Activated CD8-positive, alpha-beta T cell treated with anti-CD3 and anti-CD28 coated beads for 36 hours (primary cell): Measurements from ENCODE around the gene TARS3. TPM values are rescaled to one million over a fixed set of nuclear protein-coding genes. Genes with fewer than 3 reads are reported as not detected.

ENCODE experiments used
- ATAC-seq: fragments of 200-7000 bp; cut with Tn5 transposase; one replicate; pipeline ENCODE4 v1.10.0; 2021; ENCODE audit warnings: mild to moderate bottlenecking, moderate library complexity
- CTCF ChIA-PET: fragments of 350-600 bp; sonication (Branson Sonifier 250); formaldehyde crosslinking; loops from one replicate; lab custom pipeline; 2021; ENCODE audit warnings: antibody characterized with exemption; lab: Charles Lee
- POLR2A ChIA-PET: fragments of 350-600 bp; sonication (Branson Sonifier 250); formaldehyde crosslinking; loops from one replicate; lab custom pipeline; 2021; ENCODE audit warnings: antibody characterized with exemption; lab: Charles Lee
- DNase-seq: peaks from one replicate; pipeline ENCODE4 v3.0.0-alpha.2; 2020
- H3K27ac Mint-ChIP-seq: one replicate; pipeline ENCODE4 v1.8.0; 2021; ENCODE audit warnings: mild to moderate bottlenecking, mixed read lengths
- H3K27me3 Mint-ChIP-seq: one replicate; pipeline ENCODE4 v1.8.0; 2021; ENCODE audit warnings: mixed read lengths
- H3K36me3 Mint-ChIP-seq: one replicate; pipeline ENCODE4 v1.8.0; 2021; ENCODE audit warnings: low read depth, mixed read lengths
- H3K4me1 Mint-ChIP-seq: one replicate; pipeline ENCODE4 v1.8.0; 2021; ENCODE audit warnings: low read depth, mixed read lengths
- H3K4me3 Mint-ChIP-seq: one replicate; pipeline ENCODE4 v1.8.0; 2021; ENCODE audit warnings: mild to moderate bottlenecking, moderate library complexity, mixed read lengths
- H3K9me3 Mint-ChIP-seq: one replicate; pipeline ENCODE4 v1.8.0; 2021; ENCODE audit warnings: mixed read lengths
- intact Hi-C: fragments of 100-400 bp; cut with micrococcal nuclease; formaldehyde crosslinking; loops from one replicate; pipeline ENCODE4 v1.10.0; 2022
- total RNA-seq, 2 experiments: library from RNA; stranded (reverse); gene quantifications; one replicate each; pipeline ENCODE4 v1.2.3, GENCODE V29; 2021
- TF ChIP-seq, protein P1 (sequence below): fragments of 200-600 bp; IDR thresholded peaks from one replicate; pipeline ENCODE4 v1.8.0; 2022; ENCODE audit warnings: antibody characterized with exemption, mild to moderate bottlenecking

The TARS3 gene
- total RNA-seq, 2 experiments from 2014 or later: 7.2 to 8.3 TPM

DNA sequence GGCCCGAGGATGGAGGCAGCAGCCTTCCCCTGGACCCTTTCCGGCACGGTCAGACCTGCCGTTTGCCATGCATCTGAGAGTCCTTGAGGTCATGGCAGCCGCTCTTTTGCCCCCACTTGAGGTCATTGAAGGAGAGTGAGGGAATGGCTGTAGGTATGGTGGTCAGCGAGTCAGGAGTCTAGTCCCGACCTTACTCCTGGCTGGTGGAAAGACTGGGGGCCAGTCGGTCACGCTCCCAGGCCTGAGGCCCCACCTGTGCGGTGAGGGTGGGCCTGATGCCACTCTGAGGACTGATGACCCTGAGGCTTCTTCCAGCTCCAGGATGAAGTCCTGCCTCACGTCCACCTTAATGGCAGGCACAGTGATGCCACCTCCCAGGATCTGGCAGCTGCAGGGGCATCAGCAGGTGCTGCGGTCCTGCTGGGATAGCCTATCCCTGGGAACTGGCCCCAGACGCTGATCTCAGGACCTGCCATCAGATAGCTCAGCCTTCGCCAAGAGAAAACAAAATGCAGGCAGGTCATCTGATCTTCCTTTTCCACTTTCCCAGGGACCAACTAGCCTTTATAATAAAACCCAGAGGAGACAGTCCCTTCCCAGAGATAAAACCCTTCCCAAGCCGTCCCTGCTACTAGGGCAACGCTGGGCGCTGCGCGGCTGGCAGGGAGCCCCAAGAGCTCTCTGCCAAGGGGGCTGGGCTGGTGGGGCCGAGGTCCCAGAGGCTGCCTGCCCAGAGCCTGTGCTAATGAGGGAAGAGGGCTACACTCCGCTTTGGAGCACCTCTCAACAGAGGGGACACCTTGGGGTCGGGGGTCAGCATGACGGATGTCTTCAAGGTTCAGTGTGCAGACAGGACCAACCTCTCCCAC, 114.3 kb downstream of the TARS3 start:
- Mint-ChIP-seq H3K27me3 (no peaks in the 10 kb centered on the region), H3K4me1 (no peaks in the 10 kb centered on the region), H3K9me3 (no peaks in the 10 kb centered on the region), H3K27ac (no peak overlapping the region), H3K36me3 (no peaks in the 10 kb centered on the region), H3K4me3 (no peak overlapping the region)
- POLR2A ChIA-PET: no interaction called here
- no peak for DNase-seq
- no peak for ATAC-seq
- CTCF ChIA-PET: no interaction called here
- TF ChIP-seq, protein P1, sequence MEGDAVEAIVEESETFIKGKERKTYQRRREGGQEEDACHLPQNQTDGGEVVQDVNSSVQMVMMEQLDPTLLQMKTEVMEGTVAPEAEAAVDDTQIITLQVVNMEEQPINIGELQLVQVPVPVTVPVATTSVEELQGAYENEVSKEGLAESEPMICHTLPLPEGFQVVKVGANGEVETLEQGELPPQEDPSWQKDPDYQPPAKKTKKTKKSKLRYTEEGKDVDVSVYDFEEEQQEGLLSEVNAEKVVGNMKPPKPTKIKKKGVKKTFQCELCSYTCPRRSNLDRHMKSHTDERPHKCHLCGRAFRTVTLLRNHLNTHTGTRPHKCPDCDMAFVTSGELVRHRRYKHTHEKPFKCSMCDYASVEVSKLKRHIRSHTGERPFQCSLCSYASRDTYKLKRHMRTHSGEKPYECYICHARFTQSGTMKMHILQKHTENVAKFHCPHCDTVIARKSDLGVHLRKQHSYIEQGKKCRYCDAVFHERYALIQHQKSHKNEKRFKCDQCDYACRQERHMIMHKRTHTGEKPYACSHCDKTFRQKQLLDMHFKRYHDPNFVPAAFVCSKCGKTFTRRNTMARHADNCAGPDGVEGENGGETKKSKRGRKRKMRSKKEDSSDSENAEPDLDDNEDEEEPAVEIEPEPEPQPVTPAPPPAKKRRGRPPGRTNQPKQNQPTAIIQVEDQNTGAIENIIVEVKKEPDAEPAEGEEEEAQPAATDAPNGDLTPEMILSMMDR: no peak
- intact Hi-C loops: no loop called here

DNA sequence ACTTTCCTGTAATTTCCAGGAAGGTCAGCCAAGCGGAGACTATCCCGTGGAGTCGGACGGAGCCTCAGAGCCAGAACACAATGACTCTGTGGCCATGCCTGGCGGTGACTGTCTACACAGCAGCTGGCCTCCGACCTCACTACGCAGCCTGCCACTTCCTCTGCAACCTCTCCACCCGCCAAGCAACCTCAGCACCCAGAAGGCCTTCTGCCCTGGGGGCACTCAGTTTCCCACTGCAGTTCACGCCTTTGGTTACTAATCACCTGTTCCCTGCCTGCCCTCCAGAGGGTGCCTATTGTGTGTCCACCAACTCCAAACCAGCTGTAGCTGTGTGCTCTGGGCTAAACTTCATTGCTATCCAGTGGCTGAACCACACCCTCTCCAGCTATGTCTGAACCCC, 116.1 kb downstream of the TARS3 start:
- Mint-ChIP-seq H3K4me3 (no peak overlapping the region), H3K36me3 (no peaks in the 10 kb centered on the region), H3K9me3 (no peaks in the 10 kb centered on the region), H3K27ac (no peak overlapping the region), H3K27me3 (peaks cover 5% of the 10 kb centered on the region), H3K4me1 (no peaks in the 10 kb centered on the region)
- ATAC-seq: no peak
- intact Hi-C loops: no loop called here
- CTCF ChIA-PET: no interaction called here
- DNase-seq: no peak
- POLR2A ChIA-PET: interaction anchor here (1.1 kb wide), 1 partner anchor 320 kb away, joined by 3 read pairs; no protein-coding TSS in a partner anchor
- TF ChIP-seq, protein P1: no peak

DNA sequence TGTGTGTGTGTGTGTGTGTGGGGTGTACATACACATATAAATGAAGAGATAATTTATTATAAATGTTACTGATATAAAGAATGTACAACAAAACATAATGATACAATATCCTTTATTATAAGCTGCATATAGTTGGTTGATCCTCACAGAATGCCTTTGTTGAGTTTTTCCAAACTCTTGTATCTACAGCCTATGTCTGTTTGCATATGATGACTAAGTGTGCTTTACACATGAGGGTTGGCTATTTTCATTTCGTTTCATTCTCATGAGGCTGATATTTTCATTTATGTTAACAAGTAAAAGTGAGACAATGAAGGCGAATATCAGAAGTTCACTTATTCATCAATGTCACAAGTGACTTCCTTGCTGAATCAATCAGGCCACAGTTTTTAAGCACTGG, 117.2 kb downstream of the TARS3 start:
- intact Hi-C loops: no loop called here
- peaks cover 5% of the 10 kb centered on the region for H3K27me3 Mint-ChIP-seq
- no peaks in the 10 kb centered on the region for H3K4me1 Mint-ChIP-seq

DNA sequence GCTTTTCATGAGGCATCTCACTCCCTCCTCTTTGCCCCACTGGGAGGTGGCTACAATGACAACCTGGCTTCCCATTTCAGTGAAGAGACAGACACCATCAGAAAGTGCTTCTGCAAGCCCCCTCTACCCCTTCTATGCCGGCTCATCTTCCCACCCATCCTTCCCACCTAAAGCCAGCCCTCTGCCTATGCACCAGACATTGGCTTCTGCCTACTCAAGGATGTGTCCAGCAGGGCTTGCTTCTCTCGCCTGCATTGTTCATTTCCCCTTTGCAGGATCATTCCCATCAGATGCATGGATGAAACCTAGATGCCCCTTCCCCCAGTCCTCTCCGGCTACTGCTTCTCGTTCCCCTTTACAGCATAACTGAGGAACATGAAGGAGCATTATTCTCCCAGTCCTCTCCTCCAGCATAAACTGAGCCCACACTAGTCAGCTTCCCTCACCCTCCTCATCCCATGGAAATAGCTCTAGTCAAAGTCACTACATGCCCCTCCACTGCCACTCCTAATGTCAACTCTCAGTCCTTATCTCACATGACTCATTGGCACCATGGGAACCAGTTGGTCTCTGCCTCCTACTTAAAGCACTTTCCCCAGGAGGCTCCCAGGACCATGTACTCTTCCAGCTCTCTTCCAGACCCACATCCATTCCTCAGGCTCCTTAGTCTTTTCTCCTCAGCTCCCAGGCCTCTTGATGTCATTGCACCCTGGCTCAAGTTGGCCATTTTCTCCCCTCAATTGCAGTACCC, 120.0 kb downstream of the TARS3 start:
- H3K4me3 Mint-ChIP-seq: no peak overlapping the region
- intact Hi-C loops: no loop called here
- no peak overlapping the region for H3K27ac Mint-ChIP-seq
- ATAC-seq (no peak), DNase-seq (no peak)
- H3K4me1 Mint-ChIP-seq: no peaks in the 10 kb centered on the region
- POLR2A ChIA-PET: no interaction called here
- TF ChIP-seq, protein P1: no peak
- no peaks in the 10 kb centered on the region for H3K36me3 Mint-ChIP-seq
- H3K9me3 Mint-ChIP-seq: no peaks in the 10 kb centered on the region
- peaks cover 16% of the 10 kb centered on the region for H3K27me3 Mint-ChIP-seq
- CTCF ChIA-PET: no interaction called here

More for the DNA sequence above, 117.2 kb downstream of the TARS3 start:
- Mint-ChIP-seq H3K36me3 (no peaks in the 10 kb centered on the region), H3K27ac (no peak overlapping the region), H3K9me3 (no peaks in the 10 kb centered on the region), H3K4me3 (no peak overlapping the region)
- no peak for DNase-seq
- TF ChIP-seq, protein P1: no peak
- no peak for ATAC-seq
- ChIA-PET CTCF (no interaction called here), POLR2A (interaction anchor here (1.1 kb wide), 1 partner anchor 319 kb away, joined by 3 read pairs; no protein-coding TSS in a partner anchor)

Other genes with a start within 250 kb of the TARS3 start
- 1 to 10 TPM; 2.7 to 3.0 TPM for gene PCSK6, start 234.8 kb downstream of the TARS3 start, total RNA-seq
- gene TM2D3, start 72.1 kb downstream of the TARS3 start, total RNA-seq: 10 to 100 TPM; 37.8 to 38.5 TPM
- gene OR4F6, start 79.0 kb upstream of the TARS3 start, total RNA-seq: not detected
- gene OR4F15, start 87.7 kb upstream of the TARS3 start, total RNA-seq: not detected